Measurements from ENCODE around the gene OR13C8. TPM values are rescaled to one million over a fixed set of nuclear protein-coding genes. Genes with fewer than 3 reads are reported as not detected.
"Not testable (repeated sequence)": the region's sequence is repeated elsewhere in the genome, so short reads cannot be mapped to it uniquely, and the experiment has no call there.

Gene OR13C8
- total RNA-seq, 4 donors from 2014 or later, result not detected

DNA sequence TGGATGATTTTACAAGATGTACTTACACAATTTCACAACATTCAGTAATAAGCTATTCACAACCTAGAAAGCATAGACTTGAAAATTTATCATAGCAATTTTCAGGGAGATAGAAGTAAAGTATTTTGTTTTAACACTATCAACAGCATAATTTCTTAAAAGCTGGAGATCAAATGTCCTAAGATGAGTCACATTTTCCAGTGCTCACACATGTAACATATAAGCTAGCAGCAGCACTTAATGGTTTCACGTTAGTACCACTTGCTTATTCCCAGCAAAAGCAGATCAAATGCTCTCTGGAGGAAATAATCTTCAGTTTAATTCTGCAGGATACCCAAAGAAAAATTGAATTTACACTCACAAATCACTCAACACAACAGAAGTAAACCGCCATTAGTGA lies 6.5 kb downstream of the OR13C8 start:
- H3K36me3 ChIP-seq, result no peaks in the 10 kb centered on the region
- TF ChIP-seq POLR2A (IDR thresholded peaks at IDR 0.05), result no peak
- TF ChIP-seq, protein P1, sequence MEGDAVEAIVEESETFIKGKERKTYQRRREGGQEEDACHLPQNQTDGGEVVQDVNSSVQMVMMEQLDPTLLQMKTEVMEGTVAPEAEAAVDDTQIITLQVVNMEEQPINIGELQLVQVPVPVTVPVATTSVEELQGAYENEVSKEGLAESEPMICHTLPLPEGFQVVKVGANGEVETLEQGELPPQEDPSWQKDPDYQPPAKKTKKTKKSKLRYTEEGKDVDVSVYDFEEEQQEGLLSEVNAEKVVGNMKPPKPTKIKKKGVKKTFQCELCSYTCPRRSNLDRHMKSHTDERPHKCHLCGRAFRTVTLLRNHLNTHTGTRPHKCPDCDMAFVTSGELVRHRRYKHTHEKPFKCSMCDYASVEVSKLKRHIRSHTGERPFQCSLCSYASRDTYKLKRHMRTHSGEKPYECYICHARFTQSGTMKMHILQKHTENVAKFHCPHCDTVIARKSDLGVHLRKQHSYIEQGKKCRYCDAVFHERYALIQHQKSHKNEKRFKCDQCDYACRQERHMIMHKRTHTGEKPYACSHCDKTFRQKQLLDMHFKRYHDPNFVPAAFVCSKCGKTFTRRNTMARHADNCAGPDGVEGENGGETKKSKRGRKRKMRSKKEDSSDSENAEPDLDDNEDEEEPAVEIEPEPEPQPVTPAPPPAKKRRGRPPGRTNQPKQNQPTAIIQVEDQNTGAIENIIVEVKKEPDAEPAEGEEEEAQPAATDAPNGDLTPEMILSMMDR (IDR thresholded peaks at IDR 0.05), result no peak
- H3K4me1 ChIP-seq, result no peaks in the 10 kb centered on the region
- no peak for DNase-seq
- H3K27ac ChIP-seq, result no peak overlapping the region
- H3K27me3 ChIP-seq, result no peaks in the 10 kb centered on the region
- no peak overlapping the region for H3K4me3 ChIP-seq
- no peaks in the 10 kb centered on the region for H3K9me3 ChIP-seq

DNA sequence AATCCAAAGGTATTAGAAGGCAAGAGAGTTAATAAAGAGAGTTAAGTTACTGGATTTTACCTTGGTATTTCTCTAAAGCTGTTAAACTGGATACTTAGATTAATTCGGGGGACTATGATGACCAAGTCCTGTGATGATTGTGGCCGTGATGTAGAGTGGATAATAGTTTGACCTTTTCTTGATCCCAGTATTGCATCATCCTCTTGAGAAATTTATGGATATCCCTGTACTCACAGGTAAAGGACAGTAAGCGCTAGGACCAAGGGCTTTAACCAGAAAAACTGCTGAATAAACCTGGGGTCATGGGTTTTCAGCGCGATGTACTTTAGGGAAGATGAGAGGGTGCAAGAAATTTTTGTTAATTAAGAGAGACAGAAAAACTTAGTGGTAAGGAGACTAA lies 8.3 kb downstream of the OR13C8 start:
- H3K9me3 ChIP-seq, result no peaks in the 10 kb centered on the region
- TF ChIP-seq, protein P1 (IDR thresholded peaks at IDR 0.05), result no peak
- no peak for TF ChIP-seq POLR2A (IDR thresholded peaks at IDR 0.05)
- no peaks in the 10 kb centered on the region for H3K36me3 ChIP-seq
- no peaks in the 10 kb centered on the region for H3K4me1 ChIP-seq
- DNase-seq, result no peak
- H3K4me3 ChIP-seq, result no peak overlapping the region
- no peaks in the 10 kb centered on the region for H3K27me3 ChIP-seq
- H3K27ac ChIP-seq, result no peak overlapping the region

DNA sequence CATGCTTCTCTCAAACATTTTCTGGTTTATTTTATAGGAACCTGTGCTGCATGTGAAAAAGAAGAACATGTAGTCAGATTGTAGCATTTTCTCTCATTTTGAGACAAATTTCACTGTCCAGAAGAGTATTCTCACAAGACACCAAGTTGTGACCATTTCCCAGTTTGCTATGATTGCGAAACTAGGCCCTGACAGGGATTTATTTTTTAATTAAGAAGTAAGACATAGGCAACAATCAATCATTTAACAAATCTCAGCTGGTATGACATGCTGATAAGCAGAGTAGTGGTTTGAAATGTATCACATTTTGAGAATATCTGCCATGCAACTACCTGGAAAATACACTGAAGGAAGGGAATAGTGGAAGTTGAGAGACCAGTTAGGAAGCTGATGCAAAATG lies 11.6 kb downstream of the OR13C8 start:
- Histone ChIP-seq H3K27me3 (no peaks in the 10 kb centered on the region), H3K4me3 (no peak overlapping the region), H3K9me3 (no peaks in the 10 kb centered on the region), H3K36me3 (no peaks in the 10 kb centered on the region), H3K4me1 (no peaks in the 10 kb centered on the region), H3K27ac (no peak overlapping the region)
- no peak for DNase-seq
- TF ChIP-seq, protein P1 (IDR thresholded peaks at IDR 0.05), result no peak
- no peak for TF ChIP-seq POLR2A (IDR thresholded peaks at IDR 0.05)

DNA sequence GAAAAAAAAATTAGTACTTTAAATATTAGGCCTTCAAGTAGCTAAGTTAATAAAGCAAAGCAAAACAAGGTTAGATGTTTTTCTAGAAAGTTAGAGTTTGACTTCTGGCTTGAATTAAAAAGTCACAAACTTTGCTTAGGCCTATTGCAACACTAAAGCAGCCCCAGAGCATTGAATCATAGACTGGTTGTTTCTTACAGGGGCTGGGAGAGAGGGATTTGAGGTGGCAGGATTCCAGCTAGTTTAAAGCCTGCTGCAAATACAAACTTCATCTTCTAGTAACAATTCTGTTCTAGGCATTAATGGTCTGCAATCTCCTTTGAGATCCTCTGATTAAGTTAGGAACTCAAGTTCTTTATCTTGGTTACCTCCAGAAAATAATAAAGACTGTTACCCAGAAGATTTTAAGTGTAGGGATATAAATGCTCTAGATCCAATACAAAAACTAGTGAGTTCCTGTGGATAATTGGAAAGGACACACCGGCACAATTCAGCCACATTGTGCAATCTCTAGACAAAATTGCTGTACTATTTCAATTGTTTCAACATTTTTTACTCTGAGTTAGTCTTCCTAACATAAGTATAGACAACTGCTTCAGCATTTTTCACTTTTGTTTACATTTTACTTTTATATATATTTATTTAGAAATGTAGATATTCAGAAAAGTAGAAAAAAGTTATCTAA lies 17.7 kb downstream of the OR13C8 start:
- Histone ChIP-seq H3K36me3 (no peaks in the 10 kb centered on the region), H3K27me3 (no peaks in the 10 kb centered on the region), H3K27ac (no peak overlapping the region), H3K9me3 (no peaks in the 10 kb centered on the region), H3K4me1 (no peaks in the 10 kb centered on the region), H3K4me3 (no peak overlapping the region)
- TF ChIP-seq, protein P1 (IDR thresholded peaks at IDR 0.05), result no peak
- TF ChIP-seq POLR2A (IDR thresholded peaks at IDR 0.05), result no peak
- DNase-seq, result no peak

DNA sequence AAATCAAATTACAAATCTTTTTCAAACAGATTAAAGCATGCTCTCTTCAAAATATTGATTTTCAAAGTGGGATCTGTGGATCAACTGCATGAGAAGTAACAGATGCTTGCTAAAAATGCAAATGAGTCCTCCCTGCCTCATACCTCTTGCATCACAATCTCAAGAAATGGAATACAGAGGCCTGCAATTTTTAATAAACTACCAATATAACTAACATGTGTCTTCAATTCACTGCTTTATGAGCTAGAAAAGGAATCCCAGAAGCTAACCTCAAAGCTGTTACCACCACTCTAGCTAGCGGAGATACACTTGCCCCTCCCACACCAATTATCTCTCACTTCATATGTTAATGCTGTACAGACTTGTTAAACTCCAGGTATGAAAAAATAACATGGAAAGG lies 20.7 kb downstream of the OR13C8 start:
- TF ChIP-seq POLR2A (IDR thresholded peaks at IDR 0.05), result no peak
- TF ChIP-seq, protein P1 (IDR thresholded peaks at IDR 0.05), result no peak
- no peaks in the 10 kb centered on the region for H3K4me1 ChIP-seq
- H3K27ac ChIP-seq, result no peak overlapping the region
- no peaks in the 10 kb centered on the region for H3K9me3 ChIP-seq
- no peaks in the 10 kb centered on the region for H3K27me3 ChIP-seq
- no peak for DNase-seq
- H3K4me3 ChIP-seq, result no peak overlapping the region
- H3K36me3 ChIP-seq, result no peaks in the 10 kb centered on the region

DNA sequence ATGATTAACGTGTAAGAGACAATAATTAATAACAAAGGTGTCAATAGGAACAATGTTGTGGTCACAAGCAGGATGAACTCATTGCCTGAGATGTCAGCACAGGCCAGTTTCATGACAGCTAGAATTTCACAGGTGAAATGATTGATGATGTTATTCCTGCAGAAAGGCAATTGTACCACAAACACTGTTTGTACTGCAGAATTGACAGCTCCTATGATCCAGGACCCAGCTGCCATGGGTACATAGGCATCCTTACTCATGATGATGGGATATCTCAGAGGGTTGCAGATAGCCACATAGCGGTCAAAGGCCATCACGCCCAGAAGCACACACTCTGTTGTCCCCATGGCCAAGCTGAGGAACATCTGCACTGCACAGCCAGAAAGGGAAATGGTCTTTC lies 29.8 kb downstream of the OR13C8 start:
- not testable (repeated sequence) for H3K27me3 ChIP-seq, H3K4me1 ChIP-seq, DNase-seq, H3K9me3 ChIP-seq, H3K36me3 ChIP-seq, H3K27ac ChIP-seq, H3K4me3 ChIP-seq

DNA sequence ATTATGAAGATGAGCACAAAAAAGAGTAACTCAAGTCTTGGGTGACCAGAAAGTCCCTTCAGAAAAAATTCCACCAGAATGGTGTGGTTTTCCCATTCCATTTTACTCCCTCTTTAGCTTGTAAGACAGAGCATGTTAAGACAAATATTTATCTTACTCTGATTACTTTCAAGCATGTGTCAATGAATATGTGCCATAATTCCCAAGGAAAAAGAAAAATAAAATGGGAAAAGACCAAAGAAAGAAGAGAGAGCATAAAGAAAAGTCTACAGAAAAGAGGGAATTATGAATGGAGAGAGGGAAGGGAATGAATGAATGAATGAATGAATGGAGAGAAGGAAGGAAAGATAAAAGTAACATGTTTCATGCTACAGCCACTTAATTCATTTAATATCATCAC lies 30.3 kb downstream of the OR13C8 start, which contains the start of gene OR13C5:
Gene OR13C5 (minus strand): TSS at position 101 of the 400 bp plus-strand sequence. CDS start 0 bp downstream, at position 101.
- not testable (repeated sequence) for DNase-seq, H3K4me3 ChIP-seq, H3K27ac ChIP-seq, H3K9me3 ChIP-seq, H3K36me3 ChIP-seq, H3K4me1 ChIP-seq, H3K27me3 ChIP-seq

Measured in Peyer's patch (tissue), 4 donors.